GM12891 (cell line): ENCODE results near the gene POU4F1.

ENCODE experiments used
- DNase-seq: peaks from one replicate; pipeline ENCODE4 v3.0.0; 2011; ENCODE audit warnings: low spot score; ENCODE audit not compliant: insufficient read length
- FAIRE-seq: peaks from 2 replicates; lab custom pipeline; 2011; peaks lifted over from hg19 to GRCh38; lab: Jason Lieb, UNC
- PAX5 ChIP-seq: IDR thresholded peaks from 2 replicates; pipeline ENCODE4 v1.6.1; 2011; ENCODE audit warnings: low read length, moderate library complexity, mild to moderate bottlenecking; ENCODE audit not compliant: insufficient read depth, severe bottlenecking
- POLR2A ChIP-seq: IDR thresholded peaks from 2 replicates; pipeline ENCODE4 v1.6.1; 2011; ENCODE audit warnings: low read depth, low read length, control low read depth
- POLR2AphosphoS5 ChIP-seq: IDR thresholded peaks from 2 replicates; pipeline ENCODE4 v1.6.1; 2011; ENCODE audit warnings: low read depth, low read length, control low read depth
- POU2F2 ChIP-seq: IDR thresholded peaks from 2 replicates; pipeline ENCODE4 v1.6.1; 2011; ENCODE audit warnings: low read depth, mild to moderate bottlenecking, control low read depth, low read length, moderate library complexity
- SPI1 ChIP-seq: IDR thresholded peaks from 2 replicates; pipeline ENCODE4 v1.6.1; 2011; ENCODE audit warnings: low read depth, low read length, control low read depth
- TAF1 ChIP-seq: IDR thresholded peaks from 2 replicates; pipeline ENCODE4 v1.6.1; 2011; ENCODE audit warnings: low read depth, low read length, control low read depth

The POU4F1 gene

GRCh38 chr13:78593652-78594455, 9.5 kb downstream of the POU4F1 start:
- DNase-seq (no peak), FAIRE-seq (no peak)
- TF ChIP-seq TAF1 (no peak), POU2F2 (no peak), POLR2A (no peak), SPI1 (no peak), PAX5 (no peak), POLR2AphosphoS5 (no peak)

- TF ChIP-seq TAF1: no peak
- no peak for DNase-seq
- no peak for FAIRE-seq
Measured at GRCh38 chr13:78593129-78593528, 10.2 kb downstream of the POU4F1 start.

- DNase-seq: no peak
- no peak for FAIRE-seq
- no peak for TF ChIP-seq POU2F2
Measured at GRCh38 chr13:78592584-78592983, 10.8 kb downstream of the POU4F1 start.

GRCh38 chr13:78589206-78589605, 14.1 kb downstream of the POU4F1 start:
- no peak for FAIRE-seq
- no peak for DNase-seq
- TF ChIP-seq PAX5 (no peak), SPI1 (no peak), TAF1 (no peak), POLR2A (no peak), POU2F2 (no peak), POLR2AphosphoS5 (no peak)

- DNase-seq: no peak
- no peak for FAIRE-seq
- TF ChIP-seq PAX5 (no peak), TAF1 (no peak), POLR2AphosphoS5 (no peak), POLR2A (no peak), SPI1 (no peak), POU2F2 (no peak)
Measured at GRCh38 chr13:78587395-78587794, 16.0 kb downstream of the POU4F1 start.

- TF ChIP-seq POLR2A (no peak), TAF1 (no peak), POU2F2 (no peak), POLR2AphosphoS5 (no peak), SPI1 (no peak), PAX5 (no peak)
- FAIRE-seq (no peak), DNase-seq (no peak)
Measured at GRCh38 chr13:78586706-78587105, 16.6 kb downstream of the POU4F1 start.

GRCh38 chr13:78576261-78576660, 27.1 kb downstream of the POU4F1 start:
- no peak for TF ChIP-seq POLR2AphosphoS5
- no peak for TF ChIP-seq TAF1
- TF ChIP-seq POU2F2: no peak
- no peak for TF ChIP-seq POLR2A
- no peak for TF ChIP-seq SPI1
- no peak for TF ChIP-seq PAX5
- FAIRE-seq (no peak), DNase-seq (no peak)

- FAIRE-seq (no peak), DNase-seq (no peak)
- TF ChIP-seq TAF1: no peak
- no peak for TF ChIP-seq SPI1
Measured at GRCh38 chr13:78572459-78572858, 30.9 kb downstream of the POU4F1 start.

- no peak for TF ChIP-seq PAX5
- no peak for TF ChIP-seq SPI1
- TF ChIP-seq POLR2AphosphoS5: no peak
- no peak for TF ChIP-seq TAF1
- TF ChIP-seq POLR2A: no peak
- TF ChIP-seq POU2F2: no peak
- FAIRE-seq (no peak), DNase-seq (no peak)
Measured at GRCh38 chr13:78569029-78569428, 34.3 kb downstream of the POU4F1 start.

- no peak for TF ChIP-seq PAX5
- TF ChIP-seq POLR2AphosphoS5: no peak
- TF ChIP-seq POU2F2: no peak
- no peak for FAIRE-seq
- no peak for DNase-seq
Measured at GRCh38 chr13:78566631-78567030, 36.7 kb downstream of the POU4F1 start.
